GM12875 (cell line): ENCODE data around the gene FBXO4.

Source experiments
- H3K4me3 ChIP-seq: one replicate; pipeline ENCODE4 v1.5.1; 2011; ENCODE audit warnings: low read depth, low read length, control low read depth
- TF ChIP-seq, protein P1 (sequence below): IDR thresholded peaks from 2 replicates; pipeline ENCODE4 v1.5.1; 2011; ENCODE audit warnings: low read depth, mild to moderate bottlenecking, control low read depth, inconsistent platforms, low read length, moderate library complexity, borderline replicate concordance; ENCODE audit not compliant: insufficient read depth

Gene FBXO4

GRCh38 chr5:41903382-41903891, 21.6 kb upstream of the FBXO4 start:
- TF ChIP-seq, protein P1, sequence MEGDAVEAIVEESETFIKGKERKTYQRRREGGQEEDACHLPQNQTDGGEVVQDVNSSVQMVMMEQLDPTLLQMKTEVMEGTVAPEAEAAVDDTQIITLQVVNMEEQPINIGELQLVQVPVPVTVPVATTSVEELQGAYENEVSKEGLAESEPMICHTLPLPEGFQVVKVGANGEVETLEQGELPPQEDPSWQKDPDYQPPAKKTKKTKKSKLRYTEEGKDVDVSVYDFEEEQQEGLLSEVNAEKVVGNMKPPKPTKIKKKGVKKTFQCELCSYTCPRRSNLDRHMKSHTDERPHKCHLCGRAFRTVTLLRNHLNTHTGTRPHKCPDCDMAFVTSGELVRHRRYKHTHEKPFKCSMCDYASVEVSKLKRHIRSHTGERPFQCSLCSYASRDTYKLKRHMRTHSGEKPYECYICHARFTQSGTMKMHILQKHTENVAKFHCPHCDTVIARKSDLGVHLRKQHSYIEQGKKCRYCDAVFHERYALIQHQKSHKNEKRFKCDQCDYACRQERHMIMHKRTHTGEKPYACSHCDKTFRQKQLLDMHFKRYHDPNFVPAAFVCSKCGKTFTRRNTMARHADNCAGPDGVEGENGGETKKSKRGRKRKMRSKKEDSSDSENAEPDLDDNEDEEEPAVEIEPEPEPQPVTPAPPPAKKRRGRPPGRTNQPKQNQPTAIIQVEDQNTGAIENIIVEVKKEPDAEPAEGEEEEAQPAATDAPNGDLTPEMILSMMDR, result no peak
- peak overlapping the region; percentile 94 for H3K4me3 ChIP-seq

- peak within 1 kb of the TSS; percentile 94 for H3K4me3 ChIP-seq
- TF ChIP-seq, protein P1, result no peak
Observed at GRCh38 chr5:41903892-41904799, 20.9 kb upstream of the FBXO4 start, which contains the start of gene RIMOC1. Gene RIMOC1, plus strand, starts transcription at chr5:41904344. Its CDS starts 24 bp downstream, at chr5:41904368.

DNA sequence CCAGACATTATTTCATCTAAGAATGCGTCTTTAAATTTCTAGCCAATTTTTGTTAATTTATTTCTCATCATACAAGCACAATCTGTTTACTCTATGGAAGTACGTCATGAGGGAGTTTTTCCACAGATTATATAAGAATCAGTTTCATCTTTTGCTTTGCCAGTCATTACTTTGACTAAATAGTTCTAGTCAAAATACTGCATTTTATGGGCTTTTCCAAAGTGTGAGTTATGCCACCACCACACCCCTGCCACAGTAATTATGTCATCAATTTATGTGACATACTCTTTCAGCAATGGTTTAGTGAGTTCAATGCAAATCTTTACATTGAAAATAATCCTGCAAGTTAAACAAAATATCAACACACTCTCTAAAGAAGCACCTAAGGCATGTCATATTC, 18.9 kb upstream of the FBXO4 start:
- TF ChIP-seq, protein P1, result no peak
- H3K4me3 ChIP-seq, result no peak overlapping the region

DNA sequence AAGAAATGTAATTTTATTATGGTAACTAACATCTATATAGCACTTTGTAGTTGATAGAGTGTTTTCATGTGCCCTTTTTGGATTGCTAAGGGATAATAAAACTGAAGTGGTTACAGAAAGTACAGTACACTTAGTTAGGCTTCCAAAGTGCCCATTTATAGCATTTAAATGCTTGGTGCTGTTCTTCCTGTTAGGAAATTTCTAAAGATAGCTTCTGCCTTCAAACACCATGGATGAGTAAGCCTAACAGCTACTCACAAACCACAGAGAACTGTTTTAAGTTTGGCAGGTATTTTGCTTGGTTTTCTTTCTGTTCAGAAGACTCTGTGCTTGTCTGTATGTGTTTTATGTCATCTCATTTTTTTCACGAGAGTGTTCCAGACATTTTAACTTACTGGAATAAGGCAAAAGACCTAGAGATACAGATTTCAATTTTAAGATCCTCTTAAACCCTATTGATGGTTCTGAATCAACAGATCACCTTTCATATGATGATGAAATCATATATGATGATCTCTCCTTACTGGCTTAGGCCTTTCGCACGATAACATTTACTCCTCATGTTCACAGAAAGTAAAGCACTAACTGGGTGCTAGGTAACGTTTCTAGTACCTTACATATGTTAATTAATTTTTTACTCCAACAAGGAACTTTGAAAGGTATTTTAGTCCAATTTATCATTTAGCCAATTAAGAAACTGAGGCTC, 16.6 kb upstream of the FBXO4 start:
- no peak overlapping the region for H3K4me3 ChIP-seq
- TF ChIP-seq, protein P1, result no peak

DNA sequence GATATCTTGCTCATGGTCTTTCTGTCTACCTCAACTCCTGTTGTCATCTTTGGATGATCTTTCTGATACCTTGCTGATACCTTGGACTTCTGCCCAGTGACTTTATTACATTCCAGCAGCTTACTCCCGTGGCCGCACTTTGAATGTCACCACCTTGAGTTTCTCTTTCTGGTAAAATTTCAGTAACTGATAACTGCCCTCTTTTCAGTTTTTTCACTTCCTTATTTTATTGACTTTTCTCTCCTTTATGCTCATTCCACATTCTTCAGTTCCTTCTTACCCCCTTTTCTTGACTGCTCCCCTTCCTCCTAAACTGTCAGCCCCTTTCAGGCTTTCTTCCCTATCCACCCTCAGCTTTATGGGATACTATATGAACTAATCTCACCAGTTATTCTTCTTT, 7.0 kb upstream of the FBXO4 start:
- TF ChIP-seq, protein P1, result no peak
- H3K4me3 ChIP-seq, result no peak overlapping the region

GRCh38 chr5:41921166-41921565, 3.9 kb upstream of the FBXO4 start:
- no peak overlapping the region for H3K4me3 ChIP-seq
- TF ChIP-seq, protein P1, result no peak
